H9 (cell line): ENCODE results near the gene DOCK10. TPM values are rescaled to one million over a fixed set of nuclear protein-coding genes. Genes with fewer than 3 reads are reported as not detected.

Experiments
- DNase-seq: peaks from one replicate; pipeline ENCODE4 v3.0.0-alpha.2; 2017
- H2AFZ ChIP-seq: one replicate; pipeline ENCODE4 v1.6.1; 2013; ENCODE audit warnings: mild to moderate bottlenecking, low read length, control low read depth, moderate library complexity
- H2AK5ac ChIP-seq: 2 replicates; pipeline ENCODE4 v1.6.1; 2013; ENCODE audit warnings: low read length, control low read depth, mixed read lengths; ENCODE audit not compliant: insufficient read length
- H2BK120ac ChIP-seq: one replicate; pipeline ENCODE4 v1.6.1; 2013; ENCODE audit warnings: low read depth, mild to moderate bottlenecking, low read length, control low read depth, inconsistent platforms; ENCODE audit not compliant: poor library complexity, severe bottlenecking
- H2BK12ac ChIP-seq: 2 replicates; pipeline ENCODE4 v1.6.1; 2013; ENCODE audit warnings: low read length, control low read depth, mixed read lengths, low read depth; ENCODE audit not compliant: insufficient read length
- H2BK15ac ChIP-seq: 2 replicates; pipeline ENCODE4 v1.6.1; 2013; ENCODE audit warnings: low read depth, low read length, control low read depth
- H2BK20ac ChIP-seq: one replicate; pipeline ENCODE4 v1.6.1; 2013; ENCODE audit warnings: low read depth, mild to moderate bottlenecking, low read length, control low read depth, inconsistent platforms; ENCODE audit not compliant: poor library complexity, severe bottlenecking
- H2BK5ac ChIP-seq: 2 replicates; pipeline ENCODE4 v1.6.1; 2013; ENCODE audit warnings: low read length, control low read depth, mixed read lengths; ENCODE audit not compliant: insufficient read length
- H3K14ac ChIP-seq: 2 replicates; pipeline ENCODE4 v1.6.1; 2013; ENCODE audit warnings: low read length, control low read depth; ENCODE audit not compliant: insufficient read depth
- H3K18ac ChIP-seq: 2 replicates; pipeline ENCODE4 v1.6.1; 2013; ENCODE audit warnings: low read depth, mild to moderate bottlenecking, mixed read lengths, low read length, control low read depth; ENCODE audit not compliant: insufficient read length
- H3K23ac ChIP-seq: 2 replicates; pipeline ENCODE4 v1.6.1; 2013; ENCODE audit warnings: low read length, control low read depth, mixed read lengths, low read depth; ENCODE audit not compliant: insufficient read length
- H3K23me2 ChIP-seq: 2 replicates; pipeline ENCODE4 v1.6.1; 2013; ENCODE audit warnings: low read depth, mild to moderate bottlenecking, mixed read lengths, low read length, control low read depth; ENCODE audit not compliant: insufficient read length, poor library complexity, severe bottlenecking
- H3K27ac ChIP-seq: 2 replicates; pipeline ENCODE4 v1.5.1; 2013; ENCODE audit warnings: low read length, control low read depth, mixed read lengths, low read depth; ENCODE audit not compliant: insufficient read length
- H3K27me3 ChIP-seq: 2 replicates; pipeline ENCODE4 v1.6.1; 2013; ENCODE audit warnings: low read length, control low read depth, inconsistent platforms; ENCODE audit not compliant: insufficient read depth
- H3K4ac ChIP-seq: 2 replicates; pipeline ENCODE4 v1.6.1; 2013; ENCODE audit warnings: low read depth, mild to moderate bottlenecking, control low read depth, inconsistent platforms, low read length, moderate library complexity
- H3K4me1 ChIP-seq: 2 replicates; pipeline ENCODE4 v1.6.1; 2013; ENCODE audit warnings: low read length, control low read depth, inconsistent platforms; ENCODE audit not compliant: insufficient read depth
- H3K4me2 ChIP-seq: 2 replicates; pipeline ENCODE4 v1.6.1; 2013; ENCODE audit warnings: low read length, control low read depth, mixed read lengths; ENCODE audit not compliant: insufficient read length, insufficient read depth
- H3K56ac ChIP-seq: 2 replicates; pipeline ENCODE4 v1.6.1; 2013; ENCODE audit warnings: low read depth, mild to moderate bottlenecking, mixed read lengths, low read length, control low read depth; ENCODE audit not compliant: insufficient read length
- H3K79me1 ChIP-seq: 2 replicates; pipeline ENCODE4 v1.6.1; 2013; ENCODE audit warnings: low read depth, mild to moderate bottlenecking, moderate library complexity, low read length, control low read depth, inconsistent platforms; ENCODE audit not compliant: insufficient read depth, poor library complexity, severe bottlenecking
- H3K79me2 ChIP-seq: 2 replicates; pipeline ENCODE4 v1.6.1; 2013; ENCODE audit warnings: low read length, control low read depth, inconsistent platforms; ENCODE audit not compliant: insufficient read depth
- H3K9ac ChIP-seq: 2 replicates; pipeline ENCODE4 v1.6.1; 2013; ENCODE audit warnings: low read length, control low read depth, mixed read lengths; ENCODE audit not compliant: insufficient read length; ENCODE audit errors: extremely low read depth
- H3K9me3 ChIP-seq: one replicate; pipeline ENCODE4 v1.6.1; 2013; ENCODE audit warnings: low read depth, low read length, inconsistent platforms; ENCODE audit not compliant: control insufficient read depth
- H3T11ph ChIP-seq: one replicate; pipeline ENCODE4 v1.6.1; 2013; ENCODE audit warnings: mild to moderate bottlenecking, low read length, control low read depth, inconsistent platforms
- H4K20me1 ChIP-seq: one replicate; pipeline ENCODE4 v1.6.1; 2013; ENCODE audit not compliant: control insufficient read depth, insufficient read length, insufficient read depth
- H4K5ac ChIP-seq: 2 replicates; pipeline ENCODE4 v1.6.1; 2013; ENCODE audit warnings: low read depth, mild to moderate bottlenecking, mixed read lengths, low read length, control low read depth; ENCODE audit not compliant: insufficient read length
- H4K8ac ChIP-seq: replicated peaks from 2 replicates; pipeline ENCODE4 v1.6.1; 2013; ENCODE audit warnings: low read length, control low read depth, mixed read lengths, low read depth; ENCODE audit not compliant: insufficient read length
- H4K91ac ChIP-seq: 2 replicates; pipeline ENCODE4 v1.6.1; 2013; ENCODE audit warnings: low read depth, mild to moderate bottlenecking, moderate library complexity, mixed read lengths, low read length, control low read depth; ENCODE audit not compliant: insufficient read length
- H3K27ac Mint-ChIP-seq, 3 experiments: 2 replicates in 2 of 3; 3 replicates in 1 of 3; pipeline ENCODE4 v1.8.0; 2020 to 2021; ENCODE audit warnings: mixed read lengths in 3 of 3, mild to moderate bottlenecking in 1 of 3, moderate library complexity in 1 of 3
- H3K27me3 Mint-ChIP-seq: 2 replicates; pipeline ENCODE4 v1.8.0; 2021; ENCODE audit warnings: low read depth, mild to moderate bottlenecking, moderate library complexity, mixed read lengths
- H3K36me3 Mint-ChIP-seq, 3 experiments: 2 replicates in 2 of 3; 3 replicates in 1 of 3; pipeline ENCODE4 v1.8.0; 2020 to 2021; ENCODE audit warnings: low read depth in 3 of 3, mixed read lengths in 3 of 3; ENCODE audit not compliant: insufficient read depth in 1 of 3
- H3K4me1 Mint-ChIP-seq, 2 experiments: 2 replicates each; pipeline ENCODE4 v1.8.0; 2020; ENCODE audit warnings: mixed read lengths in 2 of 2
- H3K4me3 Mint-ChIP-seq, 2 experiments: 2 replicates in 1 of 2; 3 replicates in 1 of 2; pipeline ENCODE4 v1.8.0; 2020 to 2021; ENCODE audit warnings: mild to moderate bottlenecking in 2 of 2, mixed read lengths in 2 of 2, moderate library complexity in 1 of 2
- H3K9me3 Mint-ChIP-seq, 2 experiments: 2 replicates in 1 of 2; 3 replicates in 1 of 2; pipeline ENCODE4 v1.8.0; 2020; ENCODE audit warnings: mild to moderate bottlenecking in 2 of 2, mixed read lengths in 2 of 2, moderate library complexity in 1 of 2
- total RNA-seq: library from RNA; stranded (reverse); gene quantifications from 2 replicates; pipeline ENCODE4 v1.2.1, GENCODE V29; 2021
- TF ChIP-seq, protein P1 (sequence below): fragments of 200-600 bp; sonication (generic); conservative IDR thresholded peaks from 3 replicates; pipeline ENCODE4 v1.8.0; 2021; ENCODE audit warnings: antibody characterized with exemption, mild to moderate bottlenecking

Gene DOCK10
- total RNA-seq, 1 experiment from 2014 or later: 0.79 TPM

DNA sequence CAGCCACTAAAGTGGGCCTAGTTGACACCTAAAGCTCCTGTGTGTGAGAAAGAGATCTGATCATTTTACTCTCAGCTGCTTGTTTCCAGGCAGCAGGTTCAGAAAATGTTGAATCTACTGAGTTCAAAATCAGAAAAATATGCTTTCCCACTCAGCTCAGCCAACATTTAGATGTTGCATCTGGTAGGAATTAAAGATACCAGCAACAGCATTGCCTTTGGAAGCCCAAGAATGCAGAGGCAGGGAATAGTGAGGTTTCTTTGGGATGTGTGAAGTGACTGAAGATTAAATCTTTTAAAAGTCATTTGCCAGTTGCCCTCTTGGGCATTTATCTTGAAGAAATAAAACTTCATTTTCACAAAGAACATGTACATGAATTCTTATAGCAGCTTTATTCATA is 33.9 kb upstream of the DOCK10 start:
- H3K4ac ChIP-seq: no peak overlapping the region
- H3T11ph ChIP-seq: no peak overlapping the region
- H3K27ac Mint-ChIP-seq: no peak overlapping the region
- H3K79me2 ChIP-seq: no peaks in the 10 kb centered on the region
- no peak overlapping the region for H3K4me2 ChIP-seq
- H3K9ac ChIP-seq: no peak overlapping the region
- no peak overlapping the region for H3K56ac ChIP-seq
- no peaks in the 10 kb centered on the region for H3K9me3 Mint-ChIP-seq
- no peak overlapping the region for H3K14ac ChIP-seq
- no peak overlapping the region for H4K8ac ChIP-seq
- H2BK20ac ChIP-seq: no peak overlapping the region
- peaks cover 4% of the 10 kb centered on the region; the same call in 1 of the 2 replicates for H3K4me1 ChIP-seq
- no peak for DNase-seq
- H3K27me3 ChIP-seq: no peaks in the 10 kb centered on the region
- no peak overlapping the region for H2BK120ac ChIP-seq
- H3K9me3 ChIP-seq: no peaks in the 10 kb centered on the region
- TF ChIP-seq, protein P1, sequence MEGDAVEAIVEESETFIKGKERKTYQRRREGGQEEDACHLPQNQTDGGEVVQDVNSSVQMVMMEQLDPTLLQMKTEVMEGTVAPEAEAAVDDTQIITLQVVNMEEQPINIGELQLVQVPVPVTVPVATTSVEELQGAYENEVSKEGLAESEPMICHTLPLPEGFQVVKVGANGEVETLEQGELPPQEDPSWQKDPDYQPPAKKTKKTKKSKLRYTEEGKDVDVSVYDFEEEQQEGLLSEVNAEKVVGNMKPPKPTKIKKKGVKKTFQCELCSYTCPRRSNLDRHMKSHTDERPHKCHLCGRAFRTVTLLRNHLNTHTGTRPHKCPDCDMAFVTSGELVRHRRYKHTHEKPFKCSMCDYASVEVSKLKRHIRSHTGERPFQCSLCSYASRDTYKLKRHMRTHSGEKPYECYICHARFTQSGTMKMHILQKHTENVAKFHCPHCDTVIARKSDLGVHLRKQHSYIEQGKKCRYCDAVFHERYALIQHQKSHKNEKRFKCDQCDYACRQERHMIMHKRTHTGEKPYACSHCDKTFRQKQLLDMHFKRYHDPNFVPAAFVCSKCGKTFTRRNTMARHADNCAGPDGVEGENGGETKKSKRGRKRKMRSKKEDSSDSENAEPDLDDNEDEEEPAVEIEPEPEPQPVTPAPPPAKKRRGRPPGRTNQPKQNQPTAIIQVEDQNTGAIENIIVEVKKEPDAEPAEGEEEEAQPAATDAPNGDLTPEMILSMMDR: no peak
- H3K36me3 Mint-ChIP-seq: no peaks in the 10 kb centered on the region; a peak in 1 of 7 replicates
- no peak overlapping the region for H4K5ac ChIP-seq
- H2AFZ ChIP-seq: no peak overlapping the region
- no peaks in the 10 kb centered on the region for H3K23me2 ChIP-seq
- H2AK5ac ChIP-seq: no peak overlapping the region
- H3K27ac ChIP-seq: no peak overlapping the region
- no peak overlapping the region for H3K18ac ChIP-seq
- H3K79me1 ChIP-seq: no peaks in the 10 kb centered on the region
- H3K27me3 Mint-ChIP-seq: peaks cover 1% of the 10 kb centered on the region; the same call in 1 of the 2 replicates
- no peak overlapping the region for H2BK12ac ChIP-seq
- H2BK15ac ChIP-seq: no peak overlapping the region
- no peaks in the 10 kb centered on the region for H4K20me1 ChIP-seq
- no peak overlapping the region for H2BK5ac ChIP-seq
- H4K91ac ChIP-seq: no peak overlapping the region
- H3K23ac ChIP-seq: no peak overlapping the region
- H3K4me3 Mint-ChIP-seq: no peak overlapping the region
- peaks cover 21 to 24% of the 10 kb centered on the region in 2 experiments for H3K4me1 Mint-ChIP-seq
